ENCODE data around the gene SP3. TPM values are rescaled to one million over a fixed set of nuclear protein-coding genes. Genes with fewer than 3 reads are reported as not detected.

The SP3 gene
- total RNA-seq, 2 donors from 2014 or later, result 89.5 to 99.5 TPM

DNA sequence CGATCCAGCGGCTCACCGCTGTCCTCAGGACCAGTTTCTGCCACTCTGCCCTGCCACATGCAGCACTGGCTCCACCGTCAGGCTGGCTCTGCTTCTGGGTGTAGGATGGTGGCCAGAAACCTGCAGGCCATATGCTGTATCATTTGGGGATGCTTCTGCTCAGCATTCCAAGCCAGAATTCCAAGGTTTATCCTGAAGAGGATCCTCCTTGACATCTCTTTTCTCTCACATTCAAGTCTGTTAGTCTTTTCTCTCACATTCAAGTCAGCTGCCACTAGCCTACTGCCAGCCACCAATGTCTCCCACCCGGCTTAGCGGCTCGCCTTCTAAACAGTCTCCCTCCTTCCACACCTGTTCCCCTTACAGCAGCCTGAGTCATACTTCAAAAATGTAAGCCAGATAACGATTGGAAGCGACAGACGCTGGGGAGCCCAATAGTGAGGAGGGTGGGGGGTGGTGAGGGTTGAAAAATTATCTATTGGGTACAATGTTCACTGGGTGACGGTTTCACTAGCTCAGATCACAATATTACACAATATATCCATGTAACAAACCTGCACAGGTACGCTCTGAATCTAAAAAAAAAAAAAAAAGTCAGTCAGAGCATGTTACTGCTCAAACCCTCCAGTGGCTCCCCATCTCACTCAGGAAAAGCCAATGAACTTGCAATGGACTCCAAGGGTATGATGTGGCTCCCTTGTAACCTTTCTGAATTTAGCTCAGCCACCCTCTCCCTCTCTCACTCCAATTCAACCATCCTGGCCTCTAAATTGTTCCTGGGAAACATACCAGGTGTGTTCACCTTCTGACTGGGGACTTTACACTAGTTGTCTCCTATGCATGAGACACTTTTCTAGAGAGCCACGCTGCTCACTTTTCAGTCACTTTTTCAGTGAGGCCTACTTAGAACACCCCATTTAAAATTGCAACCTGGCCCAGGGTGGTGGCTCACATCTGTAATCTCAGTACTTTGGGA, 38.8 kb upstream of the SP3 start:
- Mint-ChIP-seq H3K27me3 (peaks cover 0 to 11% of the 10 kb centered on the region in 2 donors), H3K27ac (no peak overlapping the region), H3K36me3 (no peaks in the 10 kb centered on the region), H3K9me3 (no peaks in the 10 kb centered on the region), H3K4me3 (no peak overlapping the region), H3K4me1 (ENCODE audit: low read depth in 2 of 2) (peaks cover 3 to 4% of the 10 kb centered on the region in 2 donors)
- ATAC-seq (no peak), DNase-seq (ENCODE audit: low spot score) (no peak)

DNA sequence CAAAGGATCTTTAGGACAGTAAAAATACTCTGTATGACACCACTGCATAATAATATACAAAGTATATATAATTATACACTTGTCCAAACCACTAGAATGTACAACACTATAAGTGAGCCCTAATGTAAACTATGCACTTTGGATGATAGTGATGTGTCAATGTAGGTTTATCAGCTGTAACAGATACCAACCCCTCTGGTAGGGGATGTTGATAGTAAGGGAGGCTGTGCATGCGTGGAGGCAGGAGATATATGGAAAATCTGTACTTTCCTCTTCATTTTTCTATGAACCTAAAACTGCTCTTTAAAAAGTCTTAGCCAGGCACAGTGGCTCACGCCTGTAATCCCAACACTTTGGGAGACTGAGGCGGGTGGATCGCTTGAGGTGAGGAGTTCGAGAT, 37.5 kb upstream of the SP3 start:
- peaks cover 3 to 4% of the 10 kb centered on the region in 2 donors for H3K4me1 Mint-ChIP-seq (ENCODE audit: low read depth in 2 of 2)
- no peak for DNase-seq (ENCODE audit: low spot score)
- no peaks in the 10 kb centered on the region for H3K36me3 Mint-ChIP-seq
- no peak overlapping the region for H3K4me3 Mint-ChIP-seq
- no peak for ATAC-seq
- no peak overlapping the region for H3K27ac Mint-ChIP-seq
- no peaks in the 10 kb centered on the region for H3K9me3 Mint-ChIP-seq
- peaks cover 0 to 16% of the 10 kb centered on the region in 2 donors for H3K27me3 Mint-ChIP-seq

DNA sequence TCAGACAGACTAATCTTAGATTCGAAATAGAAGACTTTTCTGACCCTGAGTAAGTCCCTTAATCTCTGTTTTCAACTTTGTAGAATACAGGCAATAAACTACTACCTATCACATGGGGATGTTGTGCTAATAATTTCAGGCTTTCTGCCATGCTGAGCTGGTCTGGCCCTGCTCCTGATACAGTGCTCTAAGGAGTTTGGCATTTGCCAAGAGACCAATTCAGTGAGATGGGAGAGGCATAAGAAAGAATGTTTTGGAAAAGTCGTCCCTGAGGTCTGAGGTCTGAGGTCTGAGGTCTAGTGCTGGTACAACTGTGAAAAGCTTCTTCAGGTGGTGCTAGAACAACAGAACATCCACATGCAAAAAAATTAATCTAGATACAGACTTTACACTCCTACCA, 35.9 kb upstream of the SP3 start:
- Mint-ChIP-seq H3K9me3 (no peaks in the 10 kb centered on the region), H3K4me1 (ENCODE audit: low read depth in 2 of 2) (peaks cover 0 to 4% of the 10 kb centered on the region in 2 donors), H3K27me3 (peaks cover 0 to 16% of the 10 kb centered on the region in 2 donors), H3K27ac (no peak overlapping the region), H3K4me3 (no peak overlapping the region), H3K36me3 (no peaks in the 10 kb centered on the region)
- ATAC-seq (no peak), DNase-seq (ENCODE audit: low spot score) (no peak)

DNA sequence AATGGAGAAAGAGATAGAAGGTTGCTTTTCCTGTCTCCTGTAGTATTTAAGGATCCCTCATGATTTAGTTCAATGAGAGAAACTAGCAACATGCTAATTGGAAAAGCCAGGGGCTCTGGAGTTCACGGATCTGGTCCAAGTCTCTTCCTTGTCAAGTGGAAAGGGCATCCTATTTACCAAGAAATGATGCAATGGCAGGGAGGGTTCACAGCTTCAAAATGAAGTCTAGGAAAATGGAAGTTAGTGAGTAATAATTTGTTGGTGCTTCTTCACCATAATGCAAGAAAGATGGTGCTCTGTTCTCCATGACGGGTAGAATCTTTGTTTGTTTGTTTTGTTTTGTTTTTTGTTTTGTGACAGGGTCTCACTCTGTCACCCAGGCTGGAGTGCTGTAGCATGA, 34.6 kb upstream of the SP3 start:
- peaks cover 2 to 15% of the 10 kb centered on the region in 2 donors for H3K27me3 Mint-ChIP-seq
- H3K36me3 Mint-ChIP-seq, result no peaks in the 10 kb centered on the region
- H3K9me3 Mint-ChIP-seq, result no peaks in the 10 kb centered on the region
- no peaks in the 10 kb centered on the region for H3K4me1 Mint-ChIP-seq (ENCODE audit: low read depth in 2 of 2)
- no peak overlapping the region for H3K27ac Mint-ChIP-seq
- no peak for DNase-seq (ENCODE audit: low spot score)
- no peak for ATAC-seq
- H3K4me3 Mint-ChIP-seq, result no peak overlapping the region

- ATAC-seq, result no peak
- Mint-ChIP-seq H3K27me3 (peaks cover 6 to 19% of the 10 kb centered on the region in 2 donors), H3K9me3 (no peaks in the 10 kb centered on the region), H3K36me3 (no peaks in the 10 kb centered on the region), H3K4me3 (no peak overlapping the region), H3K4me1 (ENCODE audit: low read depth in 2 of 2) (no peaks in the 10 kb centered on the region), H3K27ac (no peak overlapping the region)
- DNase-seq (ENCODE audit: low spot score), result no peak
These were observed 34.1 kb upstream of the SP3 start for GRCh38 chr2:173999272-173999671.

DNA sequence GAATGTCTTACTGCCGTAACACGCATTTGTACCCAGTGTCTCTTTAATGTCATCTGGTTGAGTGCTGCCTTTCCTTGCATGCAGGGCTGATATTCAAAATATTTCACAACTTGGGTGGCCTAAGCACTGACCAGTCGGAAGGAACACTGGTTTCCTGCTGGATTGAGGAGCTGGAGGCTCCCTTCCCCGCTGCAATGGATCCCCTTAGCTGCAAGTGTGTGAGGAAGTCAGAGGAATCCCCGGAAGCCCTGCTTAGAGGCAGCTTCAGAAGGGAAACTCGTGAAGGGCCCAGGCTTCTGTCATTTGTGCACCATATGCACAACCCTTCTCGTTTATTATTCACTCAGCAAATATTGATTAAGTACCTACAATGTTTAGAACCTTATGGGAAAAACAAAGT, 33.2 kb upstream of the SP3 start:
- Mint-ChIP-seq H3K4me1 (ENCODE audit: low read depth in 2 of 2) (no peaks in the 10 kb centered on the region), H3K4me3 (no peak overlapping the region), H3K9me3 (no peaks in the 10 kb centered on the region), H3K27ac (no peak overlapping the region), H3K36me3 (no peaks in the 10 kb centered on the region), H3K27me3 (peaks cover 13 to 22% of the 10 kb centered on the region in 2 donors)
- ATAC-seq (no peak), DNase-seq (ENCODE audit: low spot score) (no peak)

DNA sequence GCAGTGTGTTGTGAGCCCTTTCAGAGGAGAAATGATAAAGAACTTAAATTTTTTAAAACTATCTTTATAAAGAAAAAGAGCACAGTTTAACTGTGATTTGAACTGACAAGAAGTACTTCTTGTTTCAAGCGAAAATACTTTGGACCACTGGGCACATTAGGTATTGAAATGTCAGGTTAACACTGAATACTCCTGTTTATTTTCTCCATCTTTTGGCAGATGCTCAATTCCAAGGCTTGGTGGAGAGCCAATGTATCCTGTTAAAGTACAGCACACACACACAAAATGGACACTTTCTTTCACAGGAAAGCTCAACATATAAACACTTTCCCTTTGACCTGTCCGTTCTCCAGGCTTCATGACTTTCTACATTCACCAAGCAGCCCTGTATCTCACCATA, 32.6 kb upstream of the SP3 start:
- ATAC-seq (no peak), DNase-seq (ENCODE audit: low spot score) (no peak)
- Mint-ChIP-seq H3K27ac (no peak overlapping the region), H3K36me3 (no peaks in the 10 kb centered on the region), H3K4me3 (no peak overlapping the region), H3K9me3 (no peaks in the 10 kb centered on the region), H3K27me3 (peaks cover 13 to 22% of the 10 kb centered on the region in 2 donors), H3K4me1 (ENCODE audit: low read depth in 2 of 2) (no peaks in the 10 kb centered on the region)

- Mint-ChIP-seq H3K27ac (no peak overlapping the region), H3K4me1 (ENCODE audit: low read depth in 2 of 2) (no peaks in the 10 kb centered on the region), H3K9me3 (no peaks in the 10 kb centered on the region), H3K36me3 (no peaks in the 10 kb centered on the region), H3K27me3 (peaks cover 13 to 20% of the 10 kb centered on the region in 2 donors), H3K4me3 (no peak overlapping the region)
- DNase-seq (ENCODE audit: low spot score) (no peak), ATAC-seq (no peak)
These were observed 32.1 kb upstream of the SP3 start for GRCh38 chr2:173997269-173997668.

DNA sequence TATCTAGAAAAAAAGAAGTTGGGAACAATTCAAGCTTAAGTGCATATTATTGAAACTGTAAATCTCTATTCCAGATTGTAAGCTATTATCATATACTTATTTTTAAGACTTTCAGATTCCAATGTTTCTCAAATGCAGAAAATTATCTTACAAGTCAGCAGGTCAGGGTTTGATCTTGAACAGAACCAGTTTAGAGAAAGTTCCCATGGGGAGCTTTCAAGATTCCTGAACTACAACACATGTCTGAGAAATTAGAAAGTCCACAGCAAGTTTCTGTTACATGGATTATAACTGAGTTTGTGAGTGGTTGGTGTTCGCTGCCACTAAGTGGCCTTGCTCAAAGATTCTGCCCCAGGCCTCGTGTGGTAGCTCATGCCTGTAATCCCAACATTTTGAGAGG, 31.6 kb upstream of the SP3 start:
- no peaks in the 10 kb centered on the region for H3K36me3 Mint-ChIP-seq
- peaks cover 13 to 20% of the 10 kb centered on the region in 2 donors for H3K27me3 Mint-ChIP-seq
- no peak for DNase-seq (ENCODE audit: low spot score)
- H3K9me3 Mint-ChIP-seq, result no peaks in the 10 kb centered on the region
- no peak overlapping the region for H3K4me3 Mint-ChIP-seq
- H3K27ac Mint-ChIP-seq, result no peak overlapping the region
- no peaks in the 10 kb centered on the region for H3K4me1 Mint-ChIP-seq (ENCODE audit: low read depth in 2 of 2)
- ATAC-seq, result no peak

- Mint-ChIP-seq H3K4me1 (ENCODE audit: low read depth in 2 of 2) (no peaks in the 10 kb centered on the region), H3K9me3 (no peaks in the 10 kb centered on the region), H3K27me3 (peaks cover 13 to 14% of the 10 kb centered on the region in 2 donors), H3K27ac (no peak overlapping the region), H3K36me3 (no peaks in the 10 kb centered on the region), H3K4me3 (no peak overlapping the region)
- no peak for DNase-seq (ENCODE audit: low spot score)
- ATAC-seq, result no peak
These were observed 28.3 kb upstream of the SP3 start for GRCh38 chr2:173993459-173993858.

- Mint-ChIP-seq H3K4me3 (no peak overlapping the region), H3K36me3 (no peaks in the 10 kb centered on the region), H3K4me1 (ENCODE audit: low read depth in 2 of 2) (no peaks in the 10 kb centered on the region), H3K9me3 (no peaks in the 10 kb centered on the region), H3K27me3 (peaks cover 11 to 13% of the 10 kb centered on the region in 2 donors), H3K27ac (no peak overlapping the region)
- DNase-seq (ENCODE audit: low spot score) (no peak), ATAC-seq (no peak)
These were observed 26.8 kb upstream of the SP3 start for GRCh38 chr2:173991856-173992588.

DNA sequence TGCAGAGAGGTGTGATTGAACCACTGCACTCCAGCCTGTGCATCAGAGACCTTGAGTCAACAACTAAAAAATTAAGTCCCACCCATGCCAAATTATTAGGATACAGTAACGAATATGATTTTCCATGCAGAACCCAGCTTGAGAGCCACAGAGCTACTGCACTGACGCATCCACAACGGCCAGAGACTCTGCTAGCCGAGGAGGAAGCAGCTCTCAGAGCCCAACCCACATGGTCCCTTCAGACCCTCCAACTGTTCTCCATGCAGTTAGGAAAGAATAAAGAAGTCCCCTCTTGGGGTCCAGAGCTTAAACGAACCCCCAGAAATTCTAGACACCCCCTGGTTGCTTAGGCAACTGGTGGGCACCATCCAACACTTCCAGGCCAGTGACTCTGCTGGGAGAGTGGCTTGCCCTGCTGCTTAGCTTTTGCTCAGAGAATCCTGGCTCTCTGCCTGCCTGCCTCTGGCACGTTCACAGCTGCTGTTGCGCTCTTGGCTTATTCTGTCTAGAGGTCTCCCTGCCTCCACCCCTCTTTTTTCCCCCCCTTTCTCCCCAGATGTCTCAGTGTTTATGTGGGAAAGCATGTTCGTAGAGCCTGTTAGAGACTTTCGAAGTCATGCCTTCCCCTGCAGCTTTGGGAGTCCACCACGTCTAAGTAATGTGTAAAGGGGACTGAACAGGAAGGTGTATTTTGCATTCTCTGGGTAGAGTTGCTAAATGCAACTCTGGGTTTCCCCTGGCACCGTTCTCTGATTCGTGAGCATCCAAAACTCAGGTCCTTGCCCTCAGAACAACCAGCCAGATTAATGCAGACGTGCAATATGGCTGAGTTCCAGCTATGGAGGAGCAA, 26.0 kb upstream of the SP3 start:
- no peak for ATAC-seq
- H3K4me3 Mint-ChIP-seq, result no peak overlapping the region

DNA sequence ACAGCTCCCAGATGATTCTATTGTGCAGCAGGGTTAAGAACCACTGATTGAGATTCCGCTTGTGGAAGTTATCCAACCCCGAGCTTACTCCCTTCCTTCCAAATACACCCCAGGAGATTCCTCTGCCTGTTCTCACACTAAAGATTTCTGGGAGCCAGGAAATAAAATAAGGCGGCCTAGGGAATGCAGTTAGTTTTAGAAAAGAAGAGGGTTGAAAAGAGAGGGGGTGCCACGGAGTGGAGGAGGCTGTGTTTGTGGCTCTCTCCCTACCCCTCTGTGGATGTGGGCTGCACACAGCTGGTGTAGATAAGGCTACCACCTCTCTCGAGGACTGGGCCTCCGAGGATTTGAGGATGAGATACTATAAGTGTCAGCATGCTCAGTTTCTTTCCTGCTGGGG, 25.1 kb upstream of the SP3 start:
- Mint-ChIP-seq H3K27ac (no peak overlapping the region), H3K4me3 (no peak overlapping the region), H3K9me3 (no peaks in the 10 kb centered on the region), H3K27me3 (peaks cover 11 to 13% of the 10 kb centered on the region in 2 donors), H3K36me3 (no peaks in the 10 kb centered on the region), H3K4me1 (ENCODE audit: low read depth in 2 of 2) (peaks cover 0 to 3% of the 10 kb centered on the region in 2 donors)
- no peak for ATAC-seq
- no peak for DNase-seq (ENCODE audit: low spot score)

More for the DNA sequence above, 26.0 kb upstream of the SP3 start:
- no peaks in the 10 kb centered on the region for H3K36me3 Mint-ChIP-seq
- no peaks in the 10 kb centered on the region for H3K9me3 Mint-ChIP-seq
- H3K4me1 Mint-ChIP-seq (ENCODE audit: low read depth in 2 of 2), result peaks cover 0 to 3% of the 10 kb centered on the region in 2 donors
- H3K27ac Mint-ChIP-seq, result no peak overlapping the region
- peaks cover 11 to 13% of the 10 kb centered on the region in 2 donors for H3K27me3 Mint-ChIP-seq
- DNase-seq (ENCODE audit: low spot score), result no peak

All from natural killer cell treated with Interleukin-12 subunit alpha and Interleukin-12 subunit beta and Interleukin-15 and Interleukin-18, amount 100 ng/mL, for 72 hours (primary cell).